Lung (tissue), 12 donors: ENCODE measurements around the gene LRRC52. TPM values are rescaled to one million over a fixed set of nuclear protein-coding genes. Genes with fewer than 3 reads are reported as not detected.

Experiments used
- ATAC-seq: fragments of 200-7000 bp; cut with Tn5 transposase; one replicate; pipeline ENCODE4 v1.9.1; 2020; ENCODE audit warnings: moderate number of reproducible peaks; ENCODE audit not compliant: insufficient read depth, low FRiP score
- DNase-seq, 3 donors: peaks; one replicate each; pipeline ENCODE4 v3.0.0-alpha.2; 2013 to 2017
- H3K27ac ChIP-seq, 2 donors: one replicate each; pipeline ENCODE4 v1.5.1; 2013; ENCODE audit warnings: mild to moderate bottlenecking in 2 of 2, moderate library complexity in 2 of 2, control low read depth in 1 of 2, inconsistent platforms in 1 of 2, low read depth in 1 of 2, low read length in 1 of 2
- H3K27me3 ChIP-seq, 3 donors: one replicate each; pipeline ENCODE4 v1.5.1; 2013; ENCODE audit warnings: low read length in 2 of 3; ENCODE audit not compliant: control insufficient read depth in 3 of 3, insufficient read depth in 3 of 3
- H3K36me3 ChIP-seq, 4 donors: one replicate each; pipeline ENCODE4 v1.5.1; 2013; ENCODE audit warnings: low read length in 4 of 4, mild to moderate bottlenecking in 1 of 4, moderate library complexity in 1 of 4; ENCODE audit not compliant: control insufficient read depth in 4 of 4, insufficient read depth in 4 of 4
- H3K4me1 ChIP-seq, 5 donors: one replicate each; pipeline ENCODE4 v1.5.1; 2013; ENCODE audit warnings: low read length in 5 of 5, mild to moderate bottlenecking in 2 of 5, moderate library complexity in 1 of 5; ENCODE audit not compliant: control insufficient read depth in 5 of 5, insufficient read depth in 5 of 5
- H3K4me3 ChIP-seq: one replicate; pipeline ENCODE4 v1.5.1; 2013; ENCODE audit warnings: mild to moderate bottlenecking, control low read depth, moderate library complexity
- H3K9ac ChIP-seq, 2 donors: one replicate each; pipeline ENCODE4 v1.5.1; 2013; ENCODE audit warnings: low read length in 2 of 2, control low read depth in 1 of 2; ENCODE audit not compliant: insufficient read depth in 1 of 2
- H3K9me3 ChIP-seq, 4 donors: one replicate each; pipeline ENCODE4 v1.5.1; 2013; ENCODE audit warnings: low read length in 3 of 4, mild to moderate bottlenecking in 1 of 4, moderate library complexity in 1 of 4; ENCODE audit not compliant: control insufficient read depth in 4 of 4, insufficient read depth in 3 of 4
- WGBS, 2 donors: extraction: QIAGEN DNeasy Blood & Tissue Kit; methylation state at CpG; one replicate each; pipeline ENCODE4 v1.1.7; 2013; 5-methylcytosine and 5-hydroxymethylcytosine counted together
- polyA plus RNA-seq, 2 donors: library from polyadenylated mRNA; stranded (reverse); fragments of 200-250 nt; gene quantifications; one replicate each; pipeline ENCODE4 v1.2.1, GENCODE V29; 2013
- total RNA-seq, 2 donors: library from RNA; depleted of rRNA in 1 of 2; stranded (reverse); fragments of >200 nt in 1 of 2; gene quantifications; one replicate each; pipeline ENCODE4 v1.2.1, GENCODE V29; 2014 to 2021
- TF ChIP-seq, protein P1 (sequence below): IDR thresholded peaks from 2 replicates; pipeline ENCODE4 v1.5.1; 2012; ENCODE audit warnings: mild to moderate bottlenecking; ENCODE audit errors: control extremely low read depth, extremely low read depth
- donor health status: control.
- donor health status: control.
- donor health status: Bipolar disorder and iron deficiency.
- donor health status: healthy.
- donor health status: DM: yes; HTN: yes; CAD: no.

LRRC52 gene
- total and polyA plus RNA-seq, 4 donors, result 0.08 to 0.14 TPM; not detected in 2

DNA sequence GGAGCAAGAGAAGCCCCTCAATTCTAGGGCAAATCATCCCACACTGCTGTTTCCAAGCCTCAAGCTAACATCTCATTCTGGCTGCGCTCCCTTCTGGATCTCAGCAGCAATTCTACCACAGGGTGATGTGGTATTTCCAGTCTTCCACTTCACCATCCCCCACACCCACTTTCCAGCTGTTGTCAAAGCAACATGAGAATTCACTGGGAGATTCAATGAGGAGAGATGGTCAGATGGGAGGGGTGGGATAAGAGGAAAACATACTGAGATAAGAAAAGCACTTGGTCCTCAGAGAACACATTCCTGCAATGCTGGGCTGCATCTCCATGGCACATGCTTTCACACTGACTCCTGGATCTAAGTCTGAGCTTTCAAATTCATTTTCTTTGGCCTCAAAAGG lies 47.3 kb upstream of the LRRC52 start:
- WGBS, 2 donors, result 51 to 56% methylated on average over 1 of the region's 1 CpG
- Histone ChIP-seq H3K4me1 (peaks cover 0 to 16% (median 3%) of the 10 kb centered on the region in 5 donors), H3K27me3 (no peaks in the 10 kb centered on the region), H3K9me3 (no peaks in the 10 kb centered on the region), H3K9ac (no peak overlapping the region), H3K27ac (no peak overlapping the region), H3K36me3 (no peaks in the 10 kb centered on the region), H3K4me3 (no peak overlapping the region)
- TF ChIP-seq, protein P1, sequence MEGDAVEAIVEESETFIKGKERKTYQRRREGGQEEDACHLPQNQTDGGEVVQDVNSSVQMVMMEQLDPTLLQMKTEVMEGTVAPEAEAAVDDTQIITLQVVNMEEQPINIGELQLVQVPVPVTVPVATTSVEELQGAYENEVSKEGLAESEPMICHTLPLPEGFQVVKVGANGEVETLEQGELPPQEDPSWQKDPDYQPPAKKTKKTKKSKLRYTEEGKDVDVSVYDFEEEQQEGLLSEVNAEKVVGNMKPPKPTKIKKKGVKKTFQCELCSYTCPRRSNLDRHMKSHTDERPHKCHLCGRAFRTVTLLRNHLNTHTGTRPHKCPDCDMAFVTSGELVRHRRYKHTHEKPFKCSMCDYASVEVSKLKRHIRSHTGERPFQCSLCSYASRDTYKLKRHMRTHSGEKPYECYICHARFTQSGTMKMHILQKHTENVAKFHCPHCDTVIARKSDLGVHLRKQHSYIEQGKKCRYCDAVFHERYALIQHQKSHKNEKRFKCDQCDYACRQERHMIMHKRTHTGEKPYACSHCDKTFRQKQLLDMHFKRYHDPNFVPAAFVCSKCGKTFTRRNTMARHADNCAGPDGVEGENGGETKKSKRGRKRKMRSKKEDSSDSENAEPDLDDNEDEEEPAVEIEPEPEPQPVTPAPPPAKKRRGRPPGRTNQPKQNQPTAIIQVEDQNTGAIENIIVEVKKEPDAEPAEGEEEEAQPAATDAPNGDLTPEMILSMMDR, result no peak
- DNase-seq, result peak; percentile 43 to 67 (median 51)
- ATAC-seq, result no peak

DNA sequence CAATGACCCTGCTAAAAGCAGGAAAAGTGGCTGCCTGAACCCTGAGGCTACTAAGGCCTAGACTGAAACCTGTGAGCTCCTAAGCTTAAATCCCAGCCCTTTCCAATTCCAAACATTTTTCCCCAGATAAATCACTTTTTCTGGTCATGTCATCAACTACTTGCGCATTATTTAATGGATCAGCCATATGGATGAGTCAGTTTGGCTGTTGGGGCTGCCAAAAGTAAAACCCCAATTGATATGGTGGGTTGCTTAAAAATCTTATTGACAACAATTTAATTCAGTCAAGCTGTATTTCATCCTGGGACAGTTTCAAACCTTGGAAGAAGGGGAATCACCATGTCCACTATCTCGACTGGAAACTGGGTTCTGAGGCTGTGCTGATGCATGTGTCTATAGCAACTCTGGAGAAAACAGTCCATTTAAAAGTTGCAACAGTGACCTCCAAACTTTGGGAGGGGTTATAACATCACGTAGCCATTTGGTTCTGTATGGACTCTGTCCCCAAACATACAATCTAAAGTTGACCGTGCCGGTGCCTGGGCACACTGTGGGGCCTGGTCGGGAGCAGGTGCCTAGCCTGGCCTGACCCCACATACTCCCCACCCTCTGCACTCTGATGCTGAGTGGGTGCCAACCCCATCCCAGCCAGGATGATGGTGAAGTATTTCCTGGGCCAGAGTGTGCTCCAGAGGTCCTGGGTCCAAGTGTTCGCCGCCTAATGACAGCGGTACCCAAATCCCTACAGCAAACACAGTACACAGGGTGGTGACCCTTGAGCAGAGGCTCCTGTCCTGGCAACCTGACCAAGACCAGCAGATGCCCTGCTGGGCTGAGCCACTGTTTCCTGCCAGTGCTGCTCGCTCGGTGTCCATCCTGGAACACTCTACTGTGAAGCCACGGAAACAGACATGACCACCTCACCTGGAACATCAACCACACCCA lies 46.5 kb upstream of the LRRC52 start:
- Histone ChIP-seq H3K4me3 (no peak overlapping the region), H3K4me1 (peaks cover 0 to 16% (median 3%) of the 10 kb centered on the region in 5 donors), H3K9ac (no peak overlapping the region), H3K27ac (no peak overlapping the region), H3K27me3 (no peaks in the 10 kb centered on the region), H3K36me3 (no peaks in the 10 kb centered on the region), H3K9me3 (no peaks in the 10 kb centered on the region)
- WGBS, 2 donors, result 92 to 93% methylated on average over 12 of the region's 12 CpGs
- TF ChIP-seq, protein P1, result no peak
- ATAC-seq (no peak), DNase-seq (no peak)

DNA sequence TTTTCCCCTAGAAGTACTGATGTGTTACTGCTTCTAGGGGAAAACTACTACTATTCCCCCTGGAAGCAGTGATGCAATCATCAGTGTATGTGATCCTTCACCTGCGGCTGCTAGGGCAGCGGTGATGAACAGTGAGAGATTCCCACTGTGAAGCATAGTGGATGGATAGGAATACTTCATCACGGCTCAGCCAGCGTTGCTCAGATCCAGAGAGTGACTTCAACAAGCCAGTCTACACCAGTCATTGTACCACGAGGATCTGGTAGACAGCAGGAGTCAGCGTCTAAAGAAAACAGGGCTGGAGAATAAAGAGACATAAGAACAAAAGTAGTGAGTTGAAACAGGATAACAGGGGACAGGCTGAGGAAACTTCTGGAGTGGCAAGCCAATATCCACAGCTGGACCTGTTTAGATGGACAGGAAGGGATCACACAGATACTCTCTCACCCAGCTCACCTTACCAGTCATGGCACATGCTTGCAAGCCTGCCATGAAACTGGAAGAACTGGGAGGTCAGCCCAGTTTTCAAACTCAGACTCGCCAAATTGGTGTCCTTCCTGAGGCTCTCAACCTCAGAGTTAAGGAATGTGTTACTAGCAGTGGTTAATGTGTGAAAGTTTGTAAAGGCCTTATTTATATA lies 42.4 kb upstream of the LRRC52 start:
- Histone ChIP-seq H3K27ac (no peak overlapping the region), H3K9me3 (no peaks in the 10 kb centered on the region), H3K27me3 (no peaks in the 10 kb centered on the region), H3K36me3 (no peaks in the 10 kb centered on the region), H3K4me3 (no peak overlapping the region), H3K9ac (no peak overlapping the region), H3K4me1 (peaks cover 0 to 3% (median 0%) of the 10 kb centered on the region in 5 donors)
- 79 to 85% methylated on average over 7 of the region's 7 CpGs for WGBS, 2 donors
- ATAC-seq (no peak), DNase-seq (no peak)
- TF ChIP-seq, protein P1, result no peak
